Measurements from ENCODE around the gene SPATA46.

Gene SPATA46

GRCh38 chr1:162400790-162401355 lies 24.2 kb upstream of the SPATA46 start:
- Histone ChIP-seq H3K36me3 (ENCODE audit: insufficient read depth, low read length) (no peaks in the 10 kb centered on the region), H3K9ac (ENCODE audit: low read depth, low read length) (no peak overlapping the region), H3K9me3 (ENCODE audit: control insufficient read depth, insufficient read depth, low read length) (no peaks in the 10 kb centered on the region), H3K4me1 (ENCODE audit: insufficient read depth, low read length) (peaks cover 16% of the 10 kb centered on the region; the same call in 1 of the 2 replicates)

- Histone ChIP-seq H3K4me1 (ENCODE audit: insufficient read depth, low read length) (peaks cover 16% of the 10 kb centered on the region; the same call in 1 of the 2 replicates), H3K36me3 (ENCODE audit: insufficient read depth, low read length) (no peaks in the 10 kb centered on the region), H3K9ac (ENCODE audit: low read depth, low read length) (no peak overlapping the region)
Measured at GRCh38 chr1:162398999-162399580, 22.4 kb upstream of the SPATA46 start.

GRCh38 chr1:162397943-162398560 lies 21.4 kb upstream of the SPATA46 start:
- H3K9me3 ChIP-seq (ENCODE audit: control insufficient read depth, insufficient read depth, low read length), result no peaks in the 10 kb centered on the region
- H3K36me3 ChIP-seq (ENCODE audit: insufficient read depth, low read length), result no peaks in the 10 kb centered on the region
- H3K9ac ChIP-seq (ENCODE audit: low read depth, low read length), result no peak overlapping the region
- H3K4me1 ChIP-seq (ENCODE audit: insufficient read depth, low read length), result peaks cover 16% of the 10 kb centered on the region; the same call in 1 of the 2 replicates

More at GRCh38 chr1:162398999-162399580, 22.4 kb upstream of the SPATA46 start:
- H3K9me3 ChIP-seq (ENCODE audit: control insufficient read depth, insufficient read depth, low read length), result no peaks in the 10 kb centered on the region

- Histone ChIP-seq H3K4me1 (ENCODE audit: insufficient read depth, low read length) (peaks cover 16% of the 10 kb centered on the region; the same call in 1 of the 2 replicates), H3K9me3 (ENCODE audit: control insufficient read depth, insufficient read depth, low read length) (no peaks in the 10 kb centered on the region), H3K36me3 (ENCODE audit: insufficient read depth, low read length) (no peaks in the 10 kb centered on the region), H3K9ac (ENCODE audit: low read depth, low read length) (no peak overlapping the region)
Measured at GRCh38 chr1:162397039-162397448, 20.4 kb upstream of the SPATA46 start.

GRCh38 chr1:162396201-162396906 lies 19.7 kb upstream of the SPATA46 start:
- Histone ChIP-seq H3K9me3 (ENCODE audit: control insufficient read depth, insufficient read depth, low read length) (no peaks in the 10 kb centered on the region), H3K36me3 (ENCODE audit: insufficient read depth, low read length) (no peaks in the 10 kb centered on the region), H3K9ac (ENCODE audit: low read depth, low read length) (no peak overlapping the region), H3K4me1 (ENCODE audit: insufficient read depth, low read length) (peaks cover 16% of the 10 kb centered on the region; the same call in 1 of the 2 replicates)

GRCh38 chr1:162391790-162392563 lies 15.3 kb upstream of the SPATA46 start:
- Histone ChIP-seq H3K9ac (ENCODE audit: low read depth, low read length) (no peak overlapping the region), H3K36me3 (ENCODE audit: insufficient read depth, low read length) (no peaks in the 10 kb centered on the region), H3K4me1 (ENCODE audit: insufficient read depth, low read length) (no peaks in the 10 kb centered on the region; the same call in 1 of the 2 replicates), H3K9me3 (ENCODE audit: control insufficient read depth, insufficient read depth, low read length) (no peaks in the 10 kb centered on the region)

- Histone ChIP-seq H3K4me1 (ENCODE audit: insufficient read depth, low read length) (no peaks in the 10 kb centered on the region; the same call in 1 of the 2 replicates), H3K9me3 (ENCODE audit: control insufficient read depth, insufficient read depth, low read length) (no peaks in the 10 kb centered on the region), H3K36me3 (ENCODE audit: insufficient read depth, low read length) (no peaks in the 10 kb centered on the region), H3K9ac (ENCODE audit: low read depth, low read length) (no peak overlapping the region)
Measured at GRCh38 chr1:162390396-162391185, 13.9 kb upstream of the SPATA46 start.

GRCh38 chr1:162389971-162390370 lies 13.3 kb upstream of the SPATA46 start:
- Histone ChIP-seq H3K9ac (ENCODE audit: low read depth, low read length) (no peak overlapping the region), H3K9me3 (ENCODE audit: control insufficient read depth, insufficient read depth, low read length) (no peaks in the 10 kb centered on the region), H3K36me3 (ENCODE audit: insufficient read depth, low read length) (no peaks in the 10 kb centered on the region), H3K4me1 (ENCODE audit: insufficient read depth, low read length) (no peaks in the 10 kb centered on the region; the same call in 1 of the 2 replicates)

- Histone ChIP-seq H3K9ac (ENCODE audit: low read depth, low read length) (no peak overlapping the region), H3K36me3 (ENCODE audit: insufficient read depth, low read length) (no peaks in the 10 kb centered on the region), H3K9me3 (ENCODE audit: control insufficient read depth, insufficient read depth, low read length) (no peaks in the 10 kb centered on the region), H3K4me1 (ENCODE audit: insufficient read depth, low read length) (peaks cover 4% of the 10 kb centered on the region)
Measured at GRCh38 chr1:162389021-162389818, 12.6 kb upstream of the SPATA46 start.

- no peak overlapping the region for H3K9ac ChIP-seq (ENCODE audit: low read depth, low read length)
- no peaks in the 10 kb centered on the region for H3K9me3 ChIP-seq (ENCODE audit: control insufficient read depth, insufficient read depth, low read length)
- H3K36me3 ChIP-seq (ENCODE audit: insufficient read depth, low read length), result no peaks in the 10 kb centered on the region
- peaks cover 6% of the 10 kb centered on the region for H3K4me1 ChIP-seq (ENCODE audit: insufficient read depth, low read length)
Measured at GRCh38 chr1:162388615-162389014, 12.0 kb upstream of the SPATA46 start.

- Histone ChIP-seq H3K36me3 (ENCODE audit: insufficient read depth, low read length) (no peaks in the 10 kb centered on the region), H3K9me3 (ENCODE audit: control insufficient read depth, insufficient read depth, low read length) (no peaks in the 10 kb centered on the region), H3K4me1 (ENCODE audit: insufficient read depth, low read length) (peaks cover 6% of the 10 kb centered on the region), H3K9ac (ENCODE audit: low read depth, low read length) (no peak overlapping the region)
Measured at GRCh38 chr1:162388083-162388594, 11.5 kb upstream of the SPATA46 start.

- peaks cover 6% of the 10 kb centered on the region for H3K4me1 ChIP-seq (ENCODE audit: insufficient read depth, low read length)
- H3K9me3 ChIP-seq (ENCODE audit: control insufficient read depth, insufficient read depth, low read length), result no peaks in the 10 kb centered on the region
- H3K9ac ChIP-seq (ENCODE audit: low read depth, low read length), result no peak overlapping the region
- no peaks in the 10 kb centered on the region for H3K36me3 ChIP-seq (ENCODE audit: insufficient read depth, low read length)
Measured at GRCh38 chr1:162387226-162388082, 10.8 kb upstream of the SPATA46 start.
